Endothelial cell of umbilical vein (primary cell): ENCODE measurements around the gene MYL1. TPM values are rescaled to one million over a fixed set of nuclear protein-coding genes. Genes with fewer than 3 reads are reported as not detected.

Source experiments
- BruUV-seq: library from RNA; stranded (reverse); fragments of 400-500 nt; replicated peaks from 2 replicates; lab custom pipeline; 2021; lab: Mats Ljungman, UMichigan
- CTCF ChIA-PET: fragments of 300-600, 350-600 bp; sonication (Branson Sonifier 250); formaldehyde crosslinking; loops from one replicate; lab custom pipeline; 2021; ENCODE audit warnings: antibody characterized with exemption, inconsistent platforms; lab: Charles Lee
- POLR2A ChIA-PET: fragments of 300-600, 350-600 bp; sonication (Branson Sonifier 250); formaldehyde crosslinking; loops from one replicate; lab custom pipeline; 2021; ENCODE audit warnings: antibody characterized with exemption, inconsistent platforms; lab: Charles Lee
- DNase-seq: peaks from one replicate; pipeline ENCODE4 v3.0.0-alpha.2; 2011; ENCODE audit warnings: low read depth, low spot score
- FAIRE-seq: peaks from 2 replicates; lab custom pipeline; 2011; peaks lifted over from hg19 to GRCh38; lab: Jason Lieb, UNC
- H2AFZ ChIP-seq: 2 replicates; pipeline ENCODE4 v1.6.0; 2012; ENCODE audit warnings: low read depth, low read length, control low read depth, inconsistent platforms
- H3K27ac ChIP-seq: 2 replicates; pipeline ENCODE4 v1.5.1; 2011; ENCODE audit warnings: low read depth, mild to moderate bottlenecking, control low read depth, low read length, moderate library complexity; ENCODE audit not compliant: insufficient read depth
- H3K27me3 ChIP-seq, 2 experiments: 2 replicates each; pipeline versions ENCODE4 v1.6.0 to v1.6.1; 2011; ENCODE audit warnings: low read length in 2 of 2, mixed read lengths in 1 of 2; ENCODE audit not compliant: control insufficient read depth in 2 of 2, insufficient read depth in 2 of 2
- H3K36me3 ChIP-seq, 2 experiments: 2 replicates in 1 of 2; 3 replicates in 1 of 2; pipeline ENCODE4 v1.5.1; 2011; ENCODE audit warnings: low read length in 2 of 2, mild to moderate bottlenecking in 1 of 2, moderate library complexity in 1 of 2; ENCODE audit not compliant: control insufficient read depth in 2 of 2, insufficient read depth in 2 of 2; ENCODE audit errors: extremely low read depth in 1 of 2
- H3K4me1 ChIP-seq: 3 replicates; pipeline ENCODE4 v1.5.1; 2011; ENCODE audit warnings: mild to moderate bottlenecking, low read length; ENCODE audit not compliant: control insufficient read depth, insufficient read depth; ENCODE audit errors: extremely low read depth
- H3K4me2 ChIP-seq: 2 replicates; pipeline ENCODE4 v1.6.1; 2011; ENCODE audit warnings: low read length, control low read depth, mixed read lengths; ENCODE audit not compliant: insufficient read depth
- H3K4me3 ChIP-seq, 3 experiments: fragments of 200-600 bp in 1 of 3; sonication (generic), shearing (Covaris generic) in 1 of 3; replicated peaks in 1 of 3; 2 replicates each; pipeline ENCODE4 v1.5.1; 2011 to 2016; ENCODE audit warnings: control low read depth in 3 of 3, low read length in 3 of 3, mild to moderate bottlenecking in 2 of 3, inconsistent platforms in 1 of 3, low read depth in 1 of 3, moderate library complexity in 1 of 3; ENCODE audit not compliant: insufficient read depth in 1 of 3
- H3K79me2 ChIP-seq: 2 replicates; pipeline ENCODE4 v1.6.0; 2012; ENCODE audit warnings: low read length, inconsistent platforms; ENCODE audit not compliant: control insufficient read depth, insufficient read depth
- H3K9ac ChIP-seq: replicated peaks from 2 replicates; pipeline ENCODE3; 2011; ENCODE audit warnings: low read length, control low read depth; ENCODE audit not compliant: insufficient read depth; ENCODE audit errors: extremely low read depth
- H3K9me1 ChIP-seq: replicated peaks from 3 replicates; pipeline ENCODE4 v1.6.0; 2011; ENCODE audit warnings: mild to moderate bottlenecking, low read length; ENCODE audit not compliant: control insufficient read depth, insufficient read depth; ENCODE audit errors: extremely low read depth
- H3K9me3 ChIP-seq: replicated peaks from 2 replicates; pipeline ENCODE4 v1.5.1; 2012; ENCODE audit warnings: low read length, inconsistent platforms; ENCODE audit not compliant: control insufficient read depth, insufficient read depth
- H4K20me1 ChIP-seq: replicated peaks from 2 replicates; pipeline ENCODE3; 2011; ENCODE audit warnings: mild to moderate bottlenecking, low read length; ENCODE audit not compliant: control insufficient read depth, insufficient read depth; ENCODE audit errors: extremely low read depth
- CTCF ChIP-seq, 2 donors: IDR thresholded peaks; 1 replicate in 1 of 2; 2 replicates in 1 of 2; pipeline ENCODE4 v1.5.1; 2011; ENCODE audit warnings: low read length in 2 of 2, mild to moderate bottlenecking in 2 of 2, moderate library complexity in 2 of 2, control low read depth in 1 of 2, inconsistent platforms in 1 of 2, low read depth in 1 of 2; ENCODE audit not compliant: insufficient read depth in 1 of 2; ENCODE audit errors: extremely low read depth in 1 of 2
- EZH2 ChIP-seq: IDR thresholded peaks from 2 replicates; pipeline ENCODE4 v1.6.1; 2012; ENCODE audit warnings: borderline replicate concordance, low read depth, mild to moderate bottlenecking, moderate library complexity, low read length, inconsistent platforms; ENCODE audit not compliant: severe bottlenecking
- FOS ChIP-seq: IDR thresholded peaks from 2 replicates; pipeline ENCODE4 v1.6.1; 2011; ENCODE audit warnings: mild to moderate bottlenecking, low read length, moderate library complexity, borderline replicate concordance; ENCODE audit not compliant: insufficient read depth
- GATA2 ChIP-seq: IDR thresholded peaks from 2 replicates; pipeline ENCODE4 v1.7.0; 2011; ENCODE audit warnings: low read depth, mild to moderate bottlenecking, moderate library complexity, mixed read lengths, low read length; ENCODE audit not compliant: insufficient read length, insufficient read depth
- JUN ChIP-seq: IDR thresholded peaks from 2 replicates; pipeline ENCODE4 v1.6.1; 2011; ENCODE audit warnings: borderline replicate concordance, low read depth; ENCODE audit not compliant: insufficient read length, insufficient read depth
- MYC ChIP-seq: IDR thresholded peaks from one replicate; pipeline ENCODE4 v1.6.1; 2011; ENCODE audit warnings: mild to moderate bottlenecking, low read depth, low read length
- POLR2A ChIP-seq: IDR thresholded peaks from 2 replicates; pipeline ENCODE4 v1.6.1; 2012; ENCODE audit warnings: low read depth, mild to moderate bottlenecking, control low read depth, low read length
- POLR2AphosphoS5 ChIP-seq: IDR thresholded peaks from 2 replicates; pipeline ENCODE4 v1.6.1; 2012; ENCODE audit warnings: low read depth, mild to moderate bottlenecking, control low read depth, low read length, moderate library complexity; ENCODE audit not compliant: insufficient read depth
- dilution Hi-C: fragments of 300-500 bp; cut with MboI; formaldehyde crosslinking; loops from one replicate; pipeline ENCODE4 v1.15.0; 2019; ENCODE audit warnings: low sequenced_read_pairs; ENCODE audit not compliant: extremely low pct_ligation_motif_present
- intact Hi-C: fragments of 100-400 bp; cut with micrococcal nuclease; formaldehyde crosslinking; loops from one replicate; pipeline ENCODE4 v1.10.0; 2022
- polyA plus RNA-seq, 4 experiments: library from polyadenylated mRNA; depleted of rRNA in 3 of 4; stranded (reverse) in 3 of 4; unstranded in 1 of 4; fragments of >200 nt; gene quantifications; 2 replicates each; pipeline versions ENCODE4 v1.2.1 to v1.2.3, GENCODE V29; 2011 to 2012; ENCODE audit warnings: missing spikeins in 1 of 4
- total RNA-seq: library from RNA; stranded (reverse); gene quantifications from 2 replicates; pipeline ENCODE4 v1.2.3, GENCODE V29; 2021
- TF ChIP-seq, protein P1 (sequence below): IDR thresholded peaks from 2 replicates; pipeline ENCODE4 v1.6.1; 2011; ENCODE audit not compliant: insufficient read depth, insufficient read length

The MYL1 gene
- total and polyA plus RNA-seq, 2 donors (not counting 3 experiments of a cell fraction or from before 2014, with no cell fraction given): not detected

DNA sequence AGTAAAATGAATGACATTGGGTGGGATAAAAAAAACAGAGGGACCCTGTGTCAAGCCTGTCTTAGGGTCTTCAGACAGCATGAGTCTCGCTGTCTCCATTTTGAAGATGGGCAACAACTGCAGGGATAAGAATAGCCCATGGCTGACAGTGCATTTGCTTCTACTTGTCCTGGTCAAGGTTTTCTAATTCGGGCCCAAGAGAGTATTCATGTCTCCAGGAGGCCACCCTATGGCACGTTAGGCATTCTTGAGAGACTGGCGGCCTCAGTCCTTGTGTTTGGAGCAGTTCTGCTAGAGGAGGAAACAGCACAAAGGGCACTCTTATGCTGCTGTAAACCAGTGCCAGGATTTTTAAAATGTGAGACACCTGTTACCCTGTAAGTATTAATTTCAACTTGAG is 9.5 kb upstream of the MYL1 start:
- TF ChIP-seq JUN: no peak
- no peak for TF ChIP-seq CTCF (IDR thresholded peaks at IDR 0.05; ENCODE audit: extremely low read depth in 1 of 2, insufficient read depth in 1 of 2, low read depth in 1 of 2, low read length in 2 of 2)
- TF ChIP-seq, protein P1, sequence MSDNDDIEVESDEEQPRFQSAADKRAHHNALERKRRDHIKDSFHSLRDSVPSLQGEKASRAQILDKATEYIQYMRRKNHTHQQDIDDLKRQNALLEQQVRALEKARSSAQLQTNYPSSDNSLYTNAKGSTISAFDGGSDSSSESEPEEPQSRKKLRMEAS: no peak
- TF ChIP-seq MYC: no peak
- TF ChIP-seq POLR2AphosphoS5: no peak
- no peak for TF ChIP-seq FOS
- Histone ChIP-seq H3K4me1 (no peaks in the 10 kb centered on the region), H3K9me1 (no peaks in the 10 kb centered on the region), H3K9me3 (no peaks in the 10 kb centered on the region), H3K4me2 (no peak overlapping the region), H3K4me3 (no peak overlapping the region), H4K20me1 (no peaks in the 10 kb centered on the region), H3K27me3 (no peaks in the 10 kb centered on the region), H3K36me3 (no peaks in the 10 kb centered on the region), H3K9ac (no peak overlapping the region), H3K79me2 (no peaks in the 10 kb centered on the region), H2AFZ (no peak overlapping the region), H3K27ac (no peak overlapping the region)
- ChIA-PET CTCF (no interaction called here), POLR2A (no interaction called here)
- FAIRE-seq (no peak), DNase-seq (no peak)
- dilution Hi-C loops (no loop called here), intact Hi-C loops (no loop called here)
- no TSS peak for BruUV-seq

DNA sequence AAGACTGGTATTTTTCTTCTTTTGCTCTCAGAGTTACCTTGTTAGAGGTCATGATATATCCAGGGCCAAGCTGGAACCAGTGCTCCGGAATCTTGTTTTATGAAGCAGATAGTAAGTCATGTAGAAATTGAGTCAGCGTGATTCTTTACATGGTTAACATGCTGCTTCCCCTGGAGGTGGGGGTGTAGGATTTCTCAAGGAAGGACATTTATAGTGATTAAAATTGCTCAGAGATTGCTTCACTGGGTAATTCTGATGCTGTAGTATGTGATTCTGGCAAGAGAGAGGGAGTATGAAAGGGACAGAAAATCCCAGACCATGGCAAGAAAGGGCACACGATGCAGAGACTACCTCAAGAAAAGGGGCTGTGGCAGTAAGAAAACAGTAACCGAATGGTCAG is 8.0 kb upstream of the MYL1 start:
- ChIA-PET CTCF (no interaction called here), POLR2A (no interaction called here)
- Histone ChIP-seq H4K20me1 (no peaks in the 10 kb centered on the region), H3K4me2 (no peak overlapping the region), H3K27ac (no peak overlapping the region), H3K9me3 (no peaks in the 10 kb centered on the region), H3K9me1 (no peaks in the 10 kb centered on the region), H2AFZ (no peak overlapping the region), H3K4me1 (no peaks in the 10 kb centered on the region), H3K27me3 (no peaks in the 10 kb centered on the region), H3K9ac (no peak overlapping the region), H3K36me3 (no peaks in the 10 kb centered on the region), H3K79me2 (no peaks in the 10 kb centered on the region), H3K4me3 (no peak overlapping the region)
- FAIRE-seq: no peak
- BruUV-seq: no TSS peak
- intact Hi-C loops: no loop called here
- no peak for TF ChIP-seq FOS
- no peak for TF ChIP-seq EZH2
- no peak for TF ChIP-seq CTCF (IDR thresholded peaks at IDR 0.05; ENCODE audit: extremely low read depth in 1 of 2, insufficient read depth in 1 of 2, low read depth in 1 of 2, low read length in 2 of 2)
- TF ChIP-seq MYC: no peak
- TF ChIP-seq, protein P1: no peak
- TF ChIP-seq JUN: no peak
- no peak for TF ChIP-seq POLR2AphosphoS5
- no peak for TF ChIP-seq POLR2A
- TF ChIP-seq GATA2: no peak
- dilution Hi-C loops: no loop called here
- DNase-seq: no peak
